ENCODE results near the gene USP4.

- no peak for TF ChIP-seq CTCF (conservative IDR thresholded peaks at IDR 0.05; ENCODE audit: low read depth in 2 of 2)
- TF ChIP-seq POLR2AphosphoS5 (IDR thresholded peaks at IDR 0.05; ENCODE audit: low read depth): no peak
- no peak for TF ChIP-seq STAT1 (IDR thresholded peaks at IDR 0.05; ENCODE audit: unreplicated experiment)
- TF ChIP-seq JUNB (IDR thresholded peaks at IDR 0.05; ENCODE audit: unreplicated experiment): no peak
- no peak for TF ChIP-seq REST (IDR thresholded peaks at IDR 0.05; ENCODE audit: unreplicated experiment)
- no peak for TF ChIP-seq EZH2 (IDR thresholded peaks at IDR 0.05; ENCODE audit: low read depth, unreplicated experiment)
- TF ChIP-seq CREB1 (CRISPR knock-in tag; IDR thresholded peaks at IDR 0.05; ENCODE audit: low read depth): no peak
- TF ChIP-seq EZH2phosphoT487 (IDR thresholded peaks at IDR 0.05; ENCODE audit: unreplicated experiment): no peak
- no peak for TF ChIP-seq ZNF114 (CRISPR knock-in tag; IDR thresholded peaks at IDR 0.05)
- TF ChIP-seq ZNF331 (CRISPR knock-in tag; IDR thresholded peaks at IDR 0.05; ENCODE audit: low read depth): no peak
- TF ChIP-seq ETS1 (IDR thresholded peaks at IDR 0.05): no peak
- TF ChIP-seq NANOG (IDR thresholded peaks at IDR 0.05; ENCODE audit: borderline replicate concordance): no peak
- no peak for TF ChIP-seq ZNF462 (CRISPR knock-in tag; IDR thresholded peaks at IDR 0.05)
Measured at GRCh38 chr3:49358884-49359225, 19.0 kb upstream of the USP4 start.

Data from GM23338 (cell line).